ENCODE measurements around the gene TRAFD1. TPM values are rescaled to one million over a fixed set of nuclear protein-coding genes. Genes with fewer than 3 reads are reported as not detected.

The TRAFD1 gene
- total and polyA plus RNA-seq, 2 of the 13 experiments (the other 11 are each of a cell fraction or from before 2014, with no cell fraction given) = 9.5 to 20.9 TPM

- TF ChIP-seq, protein P1, sequence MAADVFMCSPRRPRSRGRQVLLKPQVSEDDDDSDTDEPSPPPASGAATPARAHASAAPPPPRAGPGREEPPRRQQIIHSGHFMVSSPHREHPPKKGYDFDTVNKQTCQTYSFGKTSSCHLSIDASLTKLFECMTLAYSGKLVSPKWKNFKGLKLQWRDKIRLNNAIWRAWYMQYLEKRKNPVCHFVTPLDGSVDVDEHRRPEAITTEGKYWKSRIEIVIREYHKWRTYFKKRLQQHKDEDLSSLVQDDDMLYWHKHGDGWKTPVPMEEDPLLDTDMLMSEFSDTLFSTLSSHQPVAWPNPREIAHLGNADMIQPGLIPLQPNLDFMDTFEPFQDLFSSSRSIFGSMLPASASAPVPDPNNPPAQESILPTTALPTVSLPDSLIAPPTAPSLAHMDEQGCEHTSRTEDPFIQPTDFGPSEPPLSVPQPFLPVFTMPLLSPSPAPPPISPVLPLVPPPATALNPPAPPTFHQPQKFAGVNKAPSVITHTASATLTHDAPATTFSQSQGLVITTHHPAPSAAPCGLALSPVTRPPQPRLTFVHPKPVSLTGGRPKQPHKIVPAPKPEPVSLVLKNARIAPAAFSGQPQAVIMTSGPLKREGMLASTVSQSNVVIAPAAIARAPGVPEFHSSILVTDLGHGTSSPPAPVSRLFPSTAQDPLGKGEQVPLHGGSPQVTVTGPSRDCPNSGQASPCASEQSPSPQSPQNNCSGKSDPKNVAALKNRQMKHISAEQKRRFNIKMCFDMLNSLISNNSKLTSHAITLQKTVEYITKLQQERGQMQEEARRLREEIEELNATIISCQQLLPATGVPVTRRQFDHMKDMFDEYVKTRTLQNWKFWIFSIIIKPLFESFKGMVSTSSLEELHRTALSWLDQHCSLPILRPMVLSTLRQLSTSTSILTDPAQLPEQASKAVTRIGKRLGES (CRISPR knock-in tag; IDR thresholded peaks at IDR 0.05; ENCODE audit: borderline replicate concordance) = no peak
- TF ChIP-seq ZNF766 (CRISPR knock-in tag; IDR thresholded peaks at IDR 0.05; ENCODE audit: borderline replicate concordance) (no peak), KAT8 (CRISPR knock-in tag; IDR thresholded peaks at IDR 0.05) (peak; percentile 61; the same call in 1 of the 2 replicates), JUN (CRISPR knock-in tag; IDR thresholded peaks at IDR 0.05) (no peak), ZSCAN9 (CRISPR knock-in tag; IDR thresholded peaks at IDR 0.05; ENCODE audit: borderline replicate concordance) (0 out of 2 replicates have a peak, but pooled peaks have one; percentile 58), ZNF432 (CRISPR knock-in tag; IDR thresholded peaks at IDR 0.05; ENCODE audit: borderline replicate concordance) (no peak), JARID2 (CRISPR knock-in tag; IDR thresholded peaks at IDR 0.05; ENCODE audit: insufficient replicate concordance) (peak; percentile 42), CENPT (CRISPR knock-in tag; IDR thresholded peaks at IDR 0.05; ENCODE audit: low read depth) (no peak), ZNF839 (CRISPR knock-in tag; IDR thresholded peaks at IDR 0.05; ENCODE audit: borderline replicate concordance) (no peak), SOX5 (CRISPR knock-in tag; IDR thresholded peaks at IDR 0.05; ENCODE audit: borderline replicate concordance) (0 out of 2 replicates have a peak, but pooled peaks have one; percentile 21), MIER3 (CRISPR knock-in tag; IDR thresholded peaks at IDR 0.05; ENCODE audit: borderline replicate concordance) (0 out of 2 replicates have a peak, but pooled peaks have one; percentile 33), ZNF720 (CRISPR knock-in tag; IDR thresholded peaks at IDR 0.05) (no peak), ZNF691 (CRISPR knock-in tag; IDR thresholded peaks at IDR 0.05; ENCODE audit: borderline replicate concordance, low read depth) (peak; percentile 20; the same call in 1 of the 2 replicates), U2AF2 (IDR thresholded peaks at IDR 0.05; ENCODE audit: low read depth, low read length) (no peak), WIZ (CRISPR knock-in tag; IDR thresholded peaks at IDR 0.05) (no peak), PHF8 (CRISPR knock-in tag; IDR thresholded peaks at IDR 0.05) (peak; percentile 68), ARID5B (CRISPR knock-in tag; IDR thresholded peaks at IDR 0.05) (peak; percentile 23; the same call in 1 of the 2 replicates), DMAP1 (CRISPR knock-in tag; IDR thresholded peaks at IDR 0.05) (peak; percentile 56; the same call in 1 of the 2 replicates), ZBTB7A (CRISPR knock-in tag; IDR thresholded peaks at IDR 0.05) (no peak)
- TF ChIP-seq, protein P2, sequence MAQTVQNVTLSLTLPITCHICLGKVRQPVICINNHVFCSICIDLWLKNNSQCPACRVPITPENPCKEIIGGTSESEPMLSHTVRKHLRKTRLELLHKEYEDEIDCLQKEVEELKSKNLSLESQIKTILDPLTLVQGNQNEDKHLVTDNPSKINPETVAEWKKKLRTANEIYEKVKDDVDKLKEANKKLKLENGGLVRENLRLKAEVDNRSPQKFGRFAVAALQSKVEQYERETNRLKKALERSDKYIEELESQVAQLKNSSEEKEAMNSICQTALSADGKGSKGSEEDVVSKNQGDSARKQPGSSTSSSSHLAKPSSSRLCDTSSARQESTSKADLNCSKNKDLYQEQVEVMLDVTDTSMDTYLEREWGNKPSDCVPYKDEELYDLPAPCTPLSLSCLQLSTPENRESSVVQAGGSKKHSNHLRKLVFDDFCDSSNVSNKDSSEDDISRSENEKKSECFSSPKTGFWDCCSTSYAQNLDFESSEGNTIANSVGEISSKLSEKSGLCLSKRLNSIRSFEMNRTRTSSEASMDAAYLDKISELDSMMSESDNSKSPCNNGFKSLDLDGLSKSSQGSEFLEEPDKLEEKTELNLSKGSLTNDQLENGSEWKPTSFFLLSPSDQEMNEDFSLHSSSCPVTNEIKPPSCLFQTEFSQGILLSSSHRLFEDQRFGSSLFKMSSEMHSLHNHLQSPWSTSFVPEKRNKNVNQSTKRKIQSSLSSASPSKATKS (CRISPR knock-in tag; IDR thresholded peaks at IDR 0.05) = no peak
Measured at GRCh38 chr12:112116232-112117060, 8.9 kb upstream of the TRAFD1 start (continued).
